Natural killer cell treated with Interleukin-12 subunit alpha and Interleukin-12 subunit beta and Interleukin-15 and Interleukin-18, amount 100 ng/mL, for 72 hours (primary cell): ENCODE data around the gene KIF13A. TPM values are rescaled to one million over a fixed set of nuclear protein-coding genes. Genes with fewer than 3 reads are reported as not detected.

Experiments
- ATAC-seq, 2 donors: fragments of 150-1000 bp; cut with Tn5 transposase in 1 of 2; sonication (Bioruptor Pico), chemical (Tn5 transposase) in 1 of 2; 2 replicates each; pipeline ENCODE4 v1.10.0; 2021
- DNase-seq: peaks from one replicate; pipeline ENCODE4 v3.0.0; 2022; ENCODE audit warnings: low spot score
- H3K27ac Mint-ChIP-seq, 2 donors: 1 replicate in 1 of 2; 2 replicates in 1 of 2; pipeline ENCODE4 v1.8.0; 2022; ENCODE audit warnings: mixed read lengths in 2 of 2, mild to moderate bottlenecking in 1 of 2, moderate library complexity in 1 of 2
- H3K27me3 Mint-ChIP-seq, 2 donors: 1 replicate in 1 of 2; 2 replicates in 1 of 2; pipeline ENCODE4 v1.8.0; 2022; ENCODE audit warnings: mixed read lengths in 2 of 2
- H3K36me3 Mint-ChIP-seq: one replicate; pipeline ENCODE4 v1.8.0; 2022; ENCODE audit warnings: mixed read lengths
- H3K4me1 Mint-ChIP-seq, 2 donors: 1 replicate in 1 of 2; 2 replicates in 1 of 2; pipeline ENCODE4 v1.8.0; 2022; ENCODE audit warnings: low read depth in 2 of 2, mixed read lengths in 2 of 2, mild to moderate bottlenecking in 1 of 2
- H3K4me3 Mint-ChIP-seq: one replicate; pipeline ENCODE4 v1.8.0; 2022; ENCODE audit warnings: mixed read lengths
- H3K9me3 Mint-ChIP-seq: 2 replicates; pipeline ENCODE4 v1.8.0; 2022; ENCODE audit warnings: mixed read lengths
- total RNA-seq, 2 donors: library from RNA; stranded (reverse); gene quantifications; one replicate each; pipeline ENCODE4 v1.2.3, GENCODE V29; 2022

KIF13A gene
- total RNA-seq, 2 donors from 2014 or later, result 8.2 to 33.6 TPM

DNA sequence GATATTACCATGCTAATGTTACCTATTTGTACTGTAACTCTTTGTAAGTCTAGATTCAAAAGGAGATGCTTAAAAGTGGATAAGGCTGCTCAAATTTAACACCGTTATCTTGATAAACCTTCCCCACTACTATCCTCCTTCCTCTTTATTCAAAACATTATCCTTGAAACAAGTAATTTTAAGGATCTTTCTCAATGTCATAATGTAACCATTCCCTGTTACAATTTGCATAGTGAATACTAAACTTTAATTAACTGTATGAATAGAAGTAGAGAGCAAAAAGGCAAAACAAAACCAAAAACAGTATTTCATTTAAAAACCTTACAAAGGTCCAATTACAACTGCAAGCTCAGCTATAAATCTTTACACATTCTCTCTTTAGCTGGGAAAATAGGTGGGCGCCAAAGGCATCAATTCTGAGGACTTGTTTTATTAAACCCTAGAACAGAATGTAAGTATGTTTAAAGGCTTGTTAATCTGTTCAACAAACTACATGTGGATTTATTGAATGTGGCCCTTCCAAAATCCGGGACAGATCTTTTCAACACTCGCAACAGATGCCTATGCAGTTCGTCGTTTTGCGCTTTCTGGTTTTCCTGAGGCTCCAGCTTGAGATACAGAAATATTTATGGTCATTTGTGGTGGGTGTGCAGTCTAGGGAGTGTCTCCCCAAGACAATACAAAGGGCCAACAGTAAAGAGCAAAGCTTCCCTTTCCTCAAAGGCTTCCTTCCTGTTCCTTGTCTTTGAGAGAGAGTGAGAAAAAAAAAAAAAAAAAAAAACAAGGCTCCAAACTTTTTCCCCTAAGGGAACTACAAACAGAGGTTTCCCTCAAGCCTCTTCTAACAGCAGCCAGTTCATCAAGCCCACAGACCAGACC is 15.1 kb downstream of the KIF13A start:
- ATAC-seq, result no peak
- Mint-ChIP-seq H3K27ac (no peak overlapping the region), H3K9me3 (no peaks in the 10 kb centered on the region), H3K27me3 (peaks cover 0 to 16% of the 10 kb centered on the region in 2 donors), H3K4me3 (no peak overlapping the region), H3K36me3 (no peaks in the 10 kb centered on the region), H3K4me1 (peaks cover 0 to 5% of the 10 kb centered on the region in 2 donors)
- no peak for DNase-seq

DNA sequence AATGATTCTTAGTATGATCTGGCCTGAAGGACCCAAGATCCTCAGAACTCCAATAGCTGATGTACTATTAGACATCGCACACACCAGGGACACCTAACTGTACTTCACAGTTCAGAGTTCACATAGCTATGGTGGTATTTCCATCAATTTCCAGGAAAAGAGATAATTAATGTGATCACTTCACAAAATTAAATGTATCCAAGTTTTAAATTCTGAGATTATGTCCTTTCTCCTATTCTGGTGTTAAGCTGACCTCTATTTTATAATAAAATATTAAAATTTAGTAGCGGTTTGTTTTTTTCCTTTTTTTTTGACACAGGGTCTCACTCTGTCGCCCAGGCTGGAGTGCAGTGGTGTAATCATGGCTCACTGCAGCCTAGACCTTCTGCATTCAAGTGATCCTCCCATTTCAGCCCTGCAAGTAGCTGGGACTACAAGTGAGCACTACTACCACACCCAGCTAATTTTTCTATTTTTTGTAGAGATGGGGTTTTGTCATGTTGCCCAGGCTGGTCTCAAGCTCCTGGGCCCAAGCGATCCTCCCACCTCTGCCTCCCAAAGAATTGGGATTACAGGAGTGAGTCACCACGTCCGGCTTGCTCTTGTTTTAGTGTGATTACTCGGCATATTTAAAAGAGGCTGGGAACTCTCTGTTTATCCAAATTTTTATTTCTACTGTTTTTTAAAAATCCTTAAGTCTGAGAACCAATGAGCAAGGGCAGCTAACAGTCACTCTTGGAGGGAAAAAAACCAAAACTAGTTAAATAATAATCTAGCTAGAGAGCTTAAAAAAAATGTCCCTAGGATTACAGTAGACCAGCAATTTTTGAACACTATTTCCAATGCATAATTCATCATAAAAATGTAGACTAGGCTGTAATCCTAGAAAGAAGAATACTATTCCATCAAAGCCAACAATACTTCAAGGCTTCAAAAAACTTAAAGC is 16.0 kb downstream of the KIF13A start:
- Mint-ChIP-seq H3K27ac (no peak overlapping the region), H3K4me1 (peaks cover 0 to 5% of the 10 kb centered on the region in 2 donors), H3K4me3 (no peak overlapping the region), H3K27me3 (peaks cover 0 to 16% of the 10 kb centered on the region in 2 donors), H3K9me3 (no peaks in the 10 kb centered on the region), H3K36me3 (no peaks in the 10 kb centered on the region)
- ATAC-seq (no peak), DNase-seq (no peak)

- Mint-ChIP-seq H3K27me3 (peaks cover 0 to 16% of the 10 kb centered on the region in 2 donors), H3K4me3 (no peak overlapping the region), H3K36me3 (no peaks in the 10 kb centered on the region), H3K4me1 (peaks cover 0 to 5% of the 10 kb centered on the region in 2 donors), H3K27ac (no peak overlapping the region), H3K9me3 (no peaks in the 10 kb centered on the region)
- no peak for ATAC-seq
- no peak for DNase-seq
Observed at GRCh38 chr6:17968876-17969275, 18.6 kb downstream of the KIF13A start.

GRCh38 chr6:17967668-17968518 is 19.5 kb downstream of the KIF13A start:
- DNase-seq (no peak), ATAC-seq (no peak)
- peaks cover 2 to 6% of the 10 kb centered on the region in 2 donors for H3K4me1 Mint-ChIP-seq
- H3K27me3 Mint-ChIP-seq, result peaks cover 0 to 9% of the 10 kb centered on the region in 2 donors
- H3K27ac Mint-ChIP-seq, result no peak overlapping the region
- no peak overlapping the region for H3K4me3 Mint-ChIP-seq
- no peaks in the 10 kb centered on the region for H3K9me3 Mint-ChIP-seq
- H3K36me3 Mint-ChIP-seq, result no peaks in the 10 kb centered on the region

DNA sequence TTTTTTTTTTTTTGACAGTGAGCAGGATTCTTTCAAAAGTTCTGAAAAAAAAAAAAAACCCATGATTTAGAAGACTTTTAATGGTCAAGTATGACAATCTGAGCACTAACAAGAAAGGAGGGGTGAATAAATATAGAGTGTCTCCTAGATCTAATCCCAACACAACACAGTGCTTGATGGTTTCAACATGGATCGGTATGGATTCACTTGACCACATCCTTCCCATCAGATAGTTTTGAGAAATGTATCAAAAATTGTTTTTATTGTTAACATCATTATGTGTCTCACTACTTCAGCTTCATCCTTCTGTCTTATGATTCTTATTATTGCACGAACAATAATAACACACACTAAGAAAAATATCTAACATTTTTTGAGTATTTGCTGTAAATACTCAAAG is 21.0 kb downstream of the KIF13A start:
- Mint-ChIP-seq H3K36me3 (no peaks in the 10 kb centered on the region), H3K4me1 (peaks cover 13% of the 10 kb centered on the region in 2 donors), H3K27ac (no peak overlapping the region), H3K27me3 (peaks cover 0 to under 1% of the 10 kb centered on the region in 2 donors), H3K9me3 (no peaks in the 10 kb centered on the region), H3K4me3 (no peak overlapping the region)
- DNase-seq, result no peak
- no peak for ATAC-seq

GRCh38 chr6:17965397-17965796 is 22.0 kb downstream of the KIF13A start:
- no peaks in the 10 kb centered on the region for H3K9me3 Mint-ChIP-seq
- peaks cover 0 to 11% of the 10 kb centered on the region in 2 donors for H3K27me3 Mint-ChIP-seq
- H3K36me3 Mint-ChIP-seq, result no peaks in the 10 kb centered on the region
- no peak for ATAC-seq
- peaks cover 13 to 14% of the 10 kb centered on the region in 2 donors for H3K4me1 Mint-ChIP-seq
- DNase-seq, result no peak
- no peak overlapping the region for H3K4me3 Mint-ChIP-seq
- no peak overlapping the region for H3K27ac Mint-ChIP-seq

GRCh38 chr6:17964633-17965032 is 22.8 kb downstream of the KIF13A start:
- Mint-ChIP-seq H3K4me3 (no peak overlapping the region), H3K9me3 (no peaks in the 10 kb centered on the region), H3K27me3 (peaks cover 0 to 13% of the 10 kb centered on the region in 2 donors), H3K27ac (no peak overlapping the region), H3K4me1 (peaks cover 13 to 15% of the 10 kb centered on the region in 2 donors), H3K36me3 (no peaks in the 10 kb centered on the region)
- no peak for DNase-seq
- ATAC-seq, result no peak

DNA sequence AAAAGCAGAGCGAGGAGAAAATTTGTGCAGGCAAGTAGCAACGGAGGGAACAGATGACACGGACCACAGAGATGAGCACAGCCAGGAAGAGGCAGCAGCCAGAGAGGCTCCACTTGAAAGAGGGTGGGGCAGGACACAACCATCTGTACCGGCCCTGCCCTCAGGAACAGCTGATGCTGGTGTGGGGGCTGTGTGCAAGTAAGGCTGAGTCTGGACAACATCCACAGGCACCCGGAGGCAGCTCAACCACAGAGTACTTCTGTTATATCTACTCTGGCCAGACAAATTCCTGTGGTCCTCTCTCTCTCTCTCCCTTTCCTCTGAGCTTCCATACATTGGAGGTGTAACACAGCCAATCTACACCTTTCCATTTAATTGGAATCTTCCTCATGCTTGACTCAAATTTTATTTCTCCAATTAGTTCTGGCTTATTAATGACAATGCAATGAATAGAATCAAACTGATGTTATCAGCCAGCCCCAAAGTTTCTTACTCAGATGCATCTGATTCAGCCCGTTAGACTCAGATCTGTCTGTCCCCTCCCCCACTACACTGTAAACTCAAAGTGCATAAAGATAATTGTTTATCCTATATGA is 24.9 kb downstream of the KIF13A start:
- Mint-ChIP-seq H3K9me3 (no peaks in the 10 kb centered on the region), H3K27me3 (peaks cover 0 to 20% of the 10 kb centered on the region in 2 donors), H3K36me3 (no peaks in the 10 kb centered on the region), H3K4me1 (peaks cover 13 to 16% of the 10 kb centered on the region in 2 donors), H3K27ac (peak overlapping the region in 1 of 2 donors; percentile 5), H3K4me3 (no peak overlapping the region)
- ATAC-seq, result peak in 1 of 2 donors; percentile 64
- no peak for DNase-seq

DNA sequence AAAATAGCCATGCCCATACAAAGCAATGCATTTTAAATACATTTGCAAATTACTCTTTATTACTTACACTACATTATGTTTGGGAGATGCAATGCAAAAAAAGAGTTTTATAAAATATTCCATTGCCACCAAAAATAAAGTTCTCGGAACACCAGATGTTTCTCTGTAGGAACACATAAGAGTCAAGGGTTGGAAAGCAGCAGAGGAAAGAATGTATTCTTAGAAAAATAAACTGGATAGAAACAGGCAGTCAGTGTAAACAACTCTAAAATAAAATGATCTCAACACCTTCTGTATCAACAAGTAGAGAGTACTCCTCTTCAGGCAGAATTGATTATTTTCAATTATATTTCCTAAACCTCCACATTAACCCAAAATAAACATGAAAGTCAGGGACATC is 28.1 kb downstream of the KIF13A start:
- no peak overlapping the region for H3K4me3 Mint-ChIP-seq
- DNase-seq (no peak), ATAC-seq (no peak)
- H3K4me1 Mint-ChIP-seq, result peaks cover 13 to 29% of the 10 kb centered on the region in 2 donors
- no peak overlapping the region for H3K27ac Mint-ChIP-seq
- peaks cover 0 to 20% of the 10 kb centered on the region in 2 donors for H3K27me3 Mint-ChIP-seq
- no peaks in the 10 kb centered on the region for H3K36me3 Mint-ChIP-seq
- H3K9me3 Mint-ChIP-seq, result no peaks in the 10 kb centered on the region

DNA sequence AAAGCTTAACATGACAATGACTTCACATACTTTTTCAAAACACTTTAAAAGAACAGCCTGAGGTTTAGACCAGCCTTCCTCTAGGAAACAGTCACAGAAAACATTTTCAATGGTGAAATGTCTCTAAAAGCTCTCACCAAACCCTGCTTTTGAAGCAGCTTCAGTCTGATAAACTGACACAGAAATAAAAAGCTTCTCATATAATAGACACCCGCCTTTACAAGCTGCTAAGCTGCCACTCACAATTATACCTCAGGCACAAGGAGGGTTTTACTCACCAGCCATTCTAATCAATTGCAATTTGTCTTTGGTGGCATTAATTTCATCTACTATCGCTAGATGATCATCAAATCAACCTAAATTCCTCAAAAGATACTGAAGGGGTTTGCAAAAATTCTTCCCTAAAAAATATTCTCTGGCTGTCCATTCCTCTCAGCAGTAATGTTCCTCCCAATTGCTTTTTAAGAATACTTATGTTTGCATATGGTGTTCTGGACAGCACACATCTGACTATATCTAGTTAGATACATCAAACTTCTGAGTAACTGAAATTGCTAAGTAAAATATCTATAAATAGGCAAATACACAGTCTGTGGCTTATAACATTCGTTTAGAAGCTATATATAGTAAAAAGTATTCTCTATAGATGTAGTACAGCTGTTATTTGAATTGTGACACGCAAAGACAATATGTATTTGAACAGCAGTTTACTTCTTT is 29.4 kb downstream of the KIF13A start:
- Mint-ChIP-seq H3K4me3 (no peak overlapping the region), H3K27me3 (peaks cover 0 to 20% of the 10 kb centered on the region in 2 donors), H3K4me1 (peaks cover 13 to 29% of the 10 kb centered on the region in 2 donors), H3K9me3 (no peaks in the 10 kb centered on the region), H3K36me3 (no peaks in the 10 kb centered on the region), H3K27ac (peak overlapping the region in 1 of 2 donors; percentile 85)
- ATAC-seq, result no peak
- no peak for DNase-seq

GRCh38 chr6:17957498-17957897 is 29.9 kb downstream of the KIF13A start:
- H3K27ac Mint-ChIP-seq, result peak overlapping the region; percentile 50 to 85
- H3K9me3 Mint-ChIP-seq, result no peaks in the 10 kb centered on the region
- H3K4me1 Mint-ChIP-seq, result peaks cover 7 to 25% of the 10 kb centered on the region in 2 donors
- no peaks in the 10 kb centered on the region for H3K36me3 Mint-ChIP-seq
- peak; percentile 70 for DNase-seq
- ATAC-seq, result peak; percentile 86 to 93
- H3K4me3 Mint-ChIP-seq, result no peak overlapping the region
- H3K27me3 Mint-ChIP-seq, result peaks cover 0 to 20% of the 10 kb centered on the region in 2 donors

GRCh38 chr6:17957086-17957485 is 30.3 kb downstream of the KIF13A start:
- ATAC-seq (peak in 1 of 2 donors; percentile 7), DNase-seq (no peak)
- Mint-ChIP-seq H3K4me1 (peaks cover 3 to 22% of the 10 kb centered on the region in 2 donors), H3K36me3 (no peaks in the 10 kb centered on the region), H3K4me3 (no peak overlapping the region), H3K27ac (peak overlapping the region; percentile 50 to 85), H3K9me3 (no peaks in the 10 kb centered on the region), H3K27me3 (peaks cover 0 to 20% of the 10 kb centered on the region in 2 donors)
